ENCODE results near the gene DAGLB.
A peak's percentile ranks its signal among the peaks of the same experiment; 100 is the strongest.

DAGLB gene

DNA sequence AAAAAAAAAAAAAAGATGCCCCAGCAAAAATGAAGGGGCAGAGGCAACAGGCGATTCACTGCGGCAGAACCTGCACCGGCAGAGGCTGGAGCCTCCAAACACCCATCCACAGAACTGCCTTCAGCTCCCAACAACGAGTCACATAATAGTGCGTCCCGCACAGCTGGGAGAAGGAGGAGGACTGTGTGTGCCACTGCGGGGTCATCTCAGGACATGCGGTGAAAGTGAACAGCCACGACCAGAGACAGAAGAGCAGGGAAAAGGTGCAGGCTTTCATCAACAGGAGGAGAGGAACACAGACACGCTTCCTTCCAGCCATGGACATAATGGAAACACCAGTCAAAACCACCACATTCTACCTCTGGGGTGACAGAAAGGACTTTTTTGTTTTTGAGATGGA is 34.1 kb downstream of the DAGLB start:
- no peak overlapping the region for H3K27ac ChIP-seq
- TF ChIP-seq, protein P1, sequence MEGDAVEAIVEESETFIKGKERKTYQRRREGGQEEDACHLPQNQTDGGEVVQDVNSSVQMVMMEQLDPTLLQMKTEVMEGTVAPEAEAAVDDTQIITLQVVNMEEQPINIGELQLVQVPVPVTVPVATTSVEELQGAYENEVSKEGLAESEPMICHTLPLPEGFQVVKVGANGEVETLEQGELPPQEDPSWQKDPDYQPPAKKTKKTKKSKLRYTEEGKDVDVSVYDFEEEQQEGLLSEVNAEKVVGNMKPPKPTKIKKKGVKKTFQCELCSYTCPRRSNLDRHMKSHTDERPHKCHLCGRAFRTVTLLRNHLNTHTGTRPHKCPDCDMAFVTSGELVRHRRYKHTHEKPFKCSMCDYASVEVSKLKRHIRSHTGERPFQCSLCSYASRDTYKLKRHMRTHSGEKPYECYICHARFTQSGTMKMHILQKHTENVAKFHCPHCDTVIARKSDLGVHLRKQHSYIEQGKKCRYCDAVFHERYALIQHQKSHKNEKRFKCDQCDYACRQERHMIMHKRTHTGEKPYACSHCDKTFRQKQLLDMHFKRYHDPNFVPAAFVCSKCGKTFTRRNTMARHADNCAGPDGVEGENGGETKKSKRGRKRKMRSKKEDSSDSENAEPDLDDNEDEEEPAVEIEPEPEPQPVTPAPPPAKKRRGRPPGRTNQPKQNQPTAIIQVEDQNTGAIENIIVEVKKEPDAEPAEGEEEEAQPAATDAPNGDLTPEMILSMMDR (conservative IDR thresholded peaks at IDR 0.05), result no peak
- no peak for TF ChIP-seq ZFX (IDR thresholded peaks at IDR 0.05)

DNA sequence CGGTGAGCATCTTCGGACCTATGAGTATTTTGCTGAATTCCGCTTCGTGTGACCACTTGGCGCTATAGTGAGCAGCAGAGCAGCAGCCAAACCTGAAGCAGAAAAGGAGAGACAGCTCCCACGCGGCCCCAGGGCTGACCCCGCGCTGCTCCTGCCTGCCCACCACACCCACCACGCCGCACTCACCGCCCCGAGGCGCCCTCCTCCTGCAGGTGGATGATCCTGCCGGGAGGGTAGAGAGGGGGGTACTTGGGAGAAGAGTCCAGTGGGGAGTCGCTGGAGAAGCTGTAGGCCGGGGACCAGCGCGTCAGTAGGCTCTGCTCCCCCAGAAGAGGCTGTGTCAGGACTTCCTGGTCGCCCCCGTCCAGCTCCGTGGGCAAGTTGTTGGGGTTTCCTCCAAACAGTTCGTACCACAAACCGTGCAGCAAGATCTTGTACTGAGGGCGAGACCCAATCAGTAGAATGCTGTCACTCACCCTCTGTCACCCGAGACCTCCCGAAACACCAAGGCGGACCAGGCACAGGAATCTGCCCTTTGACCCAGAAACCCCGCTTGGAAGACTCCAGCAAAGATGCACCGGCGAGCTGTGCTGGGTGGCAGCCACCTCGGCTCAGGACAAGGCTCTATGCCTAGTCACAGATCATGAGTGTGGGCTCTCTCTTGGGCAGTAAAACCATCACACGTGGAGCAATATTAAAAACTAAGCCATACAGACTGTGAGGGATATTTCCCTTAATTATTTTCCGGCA is 37.6 kb downstream of the DAGLB start:
- TF ChIP-seq, protein P1 (conservative IDR thresholded peaks at IDR 0.05), result no peak
- no peak for TF ChIP-seq ZFX (IDR thresholded peaks at IDR 0.05)
- no peak overlapping the region for H3K27ac ChIP-seq

DNA sequence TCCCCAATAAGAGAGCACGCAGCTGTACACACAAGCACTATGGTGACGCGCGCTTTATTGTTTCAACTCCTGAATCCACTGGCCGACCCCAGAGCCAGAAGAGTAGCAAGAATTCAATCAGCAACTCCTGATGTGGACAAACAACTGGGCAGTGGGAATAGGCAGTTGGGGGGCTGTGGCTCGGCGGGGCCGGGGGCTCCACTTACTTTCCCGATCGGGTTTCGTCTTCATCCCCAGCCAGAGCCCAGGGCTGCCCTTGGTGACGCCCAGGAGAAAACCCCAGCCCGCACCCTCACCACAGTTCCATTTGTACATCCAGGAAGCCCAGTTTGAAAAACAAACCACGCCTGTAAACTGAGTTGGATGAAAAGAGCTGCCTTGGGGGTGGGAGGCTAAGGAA is 38.7 kb downstream of the DAGLB start:
- TF ChIP-seq, protein P1 (conservative IDR thresholded peaks at IDR 0.05), result no peak

DNA sequence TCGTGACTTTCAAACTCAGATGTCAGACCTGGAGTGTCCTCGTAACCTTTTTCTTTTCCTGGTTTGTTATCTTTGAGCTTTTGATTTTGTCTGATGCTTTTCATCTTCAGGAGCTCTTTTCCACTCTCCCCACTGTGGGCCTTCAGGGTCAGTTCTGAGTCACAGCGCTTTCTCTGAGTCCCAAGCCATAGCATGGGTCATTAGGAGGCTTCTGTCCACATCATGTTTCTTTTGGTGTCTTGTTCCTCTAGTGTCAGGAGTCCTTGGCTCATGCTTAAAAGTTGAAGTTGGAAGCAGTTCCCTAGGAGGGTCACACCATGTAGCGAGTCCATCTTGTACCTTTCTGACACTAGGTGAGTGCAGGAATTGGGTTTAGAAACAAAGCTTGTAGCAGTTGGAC is 40.3 kb downstream of the DAGLB start:
- no peak overlapping the region for H3K27ac ChIP-seq
- TF ChIP-seq ZFX (IDR thresholded peaks at IDR 0.05), result no peak
- TF ChIP-seq, protein P1 (conservative IDR thresholded peaks at IDR 0.05), result no peak

More for the DNA sequence above, 38.7 kb downstream of the DAGLB start:
- no peak overlapping the region for H3K27ac ChIP-seq

DNA sequence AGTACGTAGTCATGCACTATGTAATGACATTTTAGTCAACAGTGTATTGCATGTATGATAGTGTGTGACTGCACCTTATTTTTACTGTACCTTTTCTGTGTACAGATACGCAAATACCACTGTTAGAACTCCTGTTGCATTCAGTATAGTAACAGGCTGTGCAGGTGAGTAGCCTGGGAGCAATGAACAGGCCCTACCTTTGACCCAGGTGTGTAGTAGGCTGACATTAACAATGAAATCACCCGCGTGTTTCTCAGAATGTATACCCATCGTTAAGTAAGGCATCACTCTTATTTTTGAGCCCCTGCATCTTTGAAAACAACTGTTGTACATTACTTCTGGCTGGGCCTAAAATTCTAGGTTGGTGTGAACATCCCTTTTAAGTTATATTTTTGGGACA is 41.6 kb downstream of the DAGLB start:
- TF ChIP-seq, protein P1 (conservative IDR thresholded peaks at IDR 0.05), result no peak
- no peak overlapping the region for H3K27ac ChIP-seq

DNA sequence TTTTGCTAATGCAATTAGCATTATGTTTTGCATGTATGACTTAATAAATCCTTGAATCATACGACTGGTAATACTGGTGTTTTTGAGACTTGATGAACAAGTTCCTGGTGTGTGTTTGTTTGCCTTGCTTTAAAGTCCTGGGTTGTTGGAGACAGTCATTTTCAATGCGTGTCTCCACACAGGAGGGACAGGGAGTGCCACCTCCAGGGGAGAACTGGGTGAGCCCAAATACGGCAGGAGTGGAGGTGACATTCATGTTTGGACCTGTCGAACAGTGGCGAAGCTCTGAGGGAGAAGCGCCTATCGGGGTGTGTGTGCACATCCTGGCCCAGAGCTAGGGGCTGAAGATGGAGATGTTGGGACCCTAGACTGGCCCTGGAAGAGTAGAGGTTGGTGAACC is 43.8 kb downstream of the DAGLB start:
- peak overlapping the region; percentile 34 for H3K27ac ChIP-seq
- TF ChIP-seq ZFX (IDR thresholded peaks at IDR 0.05), result no peak
- TF ChIP-seq, protein P1 (conservative IDR thresholded peaks at IDR 0.05), result no peak

DNA sequence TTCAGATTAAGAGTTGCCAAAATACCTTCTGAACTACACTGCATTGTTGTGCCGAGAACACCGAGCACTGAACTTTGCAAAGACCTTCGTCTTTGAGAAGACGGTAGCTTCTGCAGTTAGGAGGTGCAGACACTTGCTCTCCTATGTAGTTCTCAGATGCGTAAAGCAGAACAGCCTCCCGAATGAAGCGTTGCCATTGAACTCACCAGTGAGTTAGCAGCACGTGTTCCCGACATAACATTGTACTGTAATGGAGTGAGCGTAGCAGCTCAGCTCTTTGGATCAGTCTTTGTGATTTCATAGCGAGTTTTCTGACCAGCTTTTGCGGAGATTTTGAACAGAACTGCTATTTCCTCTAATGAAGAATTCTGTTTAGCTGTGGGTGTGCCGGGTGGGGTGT is 45.0 kb downstream of the DAGLB start:
- TF ChIP-seq, protein P1 (conservative IDR thresholded peaks at IDR 0.05), result no peak
- no peak for TF ChIP-seq ZFX (IDR thresholded peaks at IDR 0.05)
- no peak overlapping the region for H3K27ac ChIP-seq
